AG09309 (cell line): Measurements from ENCODE around the gene NFIB.

Experiments
- DNase-seq: peaks from one replicate; pipeline ENCODE4 v3.0.0-alpha.2; 2010; ENCODE audit warnings: low read depth
- H3K4me3 ChIP-seq: 2 replicates; pipeline ENCODE4 v1.5.1; 2011; ENCODE audit warnings: mild to moderate bottlenecking, low read depth, low read length, moderate library complexity; ENCODE audit not compliant: control insufficient read depth
- CTCF ChIP-seq: IDR thresholded peaks from 2 replicates; pipeline ENCODE4 v1.5.1; 2011; ENCODE audit warnings: mild to moderate bottlenecking, low read depth, low read length, inconsistent platforms; ENCODE audit not compliant: insufficient read depth, control insufficient read depth; ENCODE audit errors: missing control alignments

The NFIB gene

GRCh38 chr9:14251154-14252071, 62.5 kb downstream of the NFIB start:
- no peak for TF ChIP-seq CTCF
- H3K4me3 ChIP-seq, result no peak overlapping the region
- no peak for DNase-seq

- H3K4me3 ChIP-seq, result no peak overlapping the region
- no peak for DNase-seq
- no peak for TF ChIP-seq CTCF
Measured at GRCh38 chr9:14250794-14251153, 63.2 kb downstream of the NFIB start.

DNA sequence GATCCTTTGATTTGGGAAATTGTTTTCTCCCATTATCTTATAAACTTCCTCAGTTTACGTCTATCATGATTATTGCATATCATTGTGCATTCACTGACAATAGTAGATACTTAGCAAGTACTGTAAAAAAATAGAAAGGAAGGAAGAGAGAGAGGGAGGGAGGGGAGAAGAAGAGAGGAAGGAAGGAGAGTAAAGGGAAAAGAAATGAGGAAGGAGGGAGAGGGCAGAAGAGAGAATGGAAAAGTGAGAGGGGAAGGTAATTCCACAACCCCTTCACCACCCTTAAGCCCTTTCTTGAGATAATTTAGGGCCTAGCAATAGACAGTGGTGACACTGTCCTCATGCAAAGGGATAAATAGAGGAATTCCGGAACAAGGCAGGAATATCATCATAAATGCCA, 64.4 kb downstream of the NFIB start:
- no peak for DNase-seq
- TF ChIP-seq CTCF, result no peak
- H3K4me3 ChIP-seq, result no peak overlapping the region

DNA sequence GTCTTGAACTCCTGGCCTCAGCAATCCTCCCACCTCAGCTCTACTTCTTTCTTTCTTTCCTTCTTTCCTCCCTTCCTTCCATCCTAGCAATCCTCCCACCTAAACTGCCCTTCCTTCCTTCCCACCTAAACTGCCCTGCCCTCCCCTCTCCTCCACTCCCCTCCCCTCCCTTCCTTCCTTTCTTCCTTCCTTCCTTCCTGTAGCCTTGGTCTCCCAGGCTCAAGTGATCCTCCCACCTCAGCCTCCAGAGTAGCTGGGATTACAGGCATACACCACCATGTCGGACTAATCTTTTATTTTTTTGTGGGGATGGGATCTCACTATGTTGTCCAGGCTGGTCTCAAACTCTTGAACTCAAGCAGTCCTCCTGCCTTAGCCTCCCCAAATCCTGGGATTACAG, 65.8 kb downstream of the NFIB start:
- DNase-seq, result no peak
- no peak overlapping the region for H3K4me3 ChIP-seq
- no peak for TF ChIP-seq CTCF

- TF ChIP-seq CTCF, result no peak
- DNase-seq, result no peak
- no peak overlapping the region for H3K4me3 ChIP-seq
Measured at GRCh38 chr9:14247577-14247976, 66.4 kb downstream of the NFIB start.

GRCh38 chr9:14246951-14247350, 67.0 kb downstream of the NFIB start:
- TF ChIP-seq CTCF, result no peak
- no peak for DNase-seq
- no peak overlapping the region for H3K4me3 ChIP-seq
